ENCODE measurements around the gene LRP2BP.
"Not testable (repeated sequence)": the region's sequence is repeated elsewhere in the genome, so short reads cannot be mapped to it uniquely, and the experiment has no call there.

Gene LRP2BP

DNA sequence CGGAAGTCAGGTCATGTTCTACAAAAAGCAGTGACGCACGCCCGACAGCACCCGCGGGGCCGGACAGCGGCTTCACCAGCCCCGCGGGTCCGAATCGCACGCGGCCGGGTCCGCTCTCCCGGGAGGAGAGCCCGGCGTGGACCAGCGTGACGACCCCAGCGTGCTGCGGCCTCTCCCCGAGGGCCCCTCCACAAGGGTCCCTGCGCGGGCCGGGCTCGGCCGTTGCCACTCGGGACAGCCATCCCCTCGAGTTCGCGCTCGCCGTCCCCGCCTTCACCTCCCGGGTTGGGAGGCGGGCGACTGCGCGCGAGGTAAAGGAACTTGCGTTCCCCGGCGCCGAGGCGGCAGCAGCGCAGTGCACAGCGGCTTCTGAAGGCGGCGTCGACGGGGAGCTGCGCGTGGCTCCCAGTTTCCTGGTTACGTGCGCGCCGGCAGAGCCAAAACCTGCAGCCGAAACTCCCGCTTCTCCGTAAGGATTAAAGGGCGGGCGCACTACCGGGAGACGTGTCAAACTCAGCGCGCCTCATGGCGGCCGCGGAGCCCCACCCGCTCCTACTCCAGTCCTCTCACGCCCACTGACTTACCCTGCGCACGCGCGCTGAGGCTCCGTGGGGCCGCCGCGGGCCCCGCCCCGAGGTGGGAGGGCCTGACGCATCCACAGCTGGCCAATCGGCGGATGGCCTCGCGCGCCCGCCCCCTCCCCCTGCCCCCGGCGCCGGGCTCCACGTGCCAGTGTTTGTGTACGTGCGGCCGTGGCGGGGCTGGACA lies 416 bp upstream of the LRP2BP start:
- peak; percentile 96 for DNase-seq (ENCODE audit: low spot score)

DNA sequence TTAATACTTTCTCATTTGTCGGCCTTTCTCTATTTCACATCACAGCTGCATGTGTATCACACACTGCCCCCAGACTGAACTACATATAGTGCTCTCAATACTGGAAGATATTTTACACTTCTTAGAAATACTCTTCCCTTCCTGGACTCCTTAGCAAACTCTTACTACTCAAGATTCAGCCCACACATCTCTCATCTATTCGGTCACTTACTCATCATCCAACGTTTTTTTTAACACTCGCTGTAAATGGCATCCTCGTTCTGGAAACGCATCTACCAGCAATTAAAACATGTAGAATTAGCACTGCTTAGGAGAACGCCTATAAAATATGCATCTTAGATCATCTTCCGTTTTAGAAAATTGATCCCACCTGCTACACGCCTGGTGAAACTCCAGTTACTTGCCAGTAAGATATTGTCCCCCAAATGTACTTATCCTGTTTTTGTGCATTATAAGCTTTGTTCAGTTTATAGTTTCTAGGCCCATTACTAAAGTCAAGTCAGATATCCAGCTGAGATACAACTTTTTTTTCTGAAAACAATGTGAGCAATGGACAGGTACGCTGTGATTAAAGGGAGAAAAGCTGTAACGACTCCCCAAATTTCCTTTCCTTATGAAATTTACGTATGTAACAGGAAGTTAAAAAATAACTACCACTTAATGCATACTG lies 1.0 kb downstream of the LRP2BP start:
- peak; percentile 84 for DNase-seq (ENCODE audit: low spot score)

DNA sequence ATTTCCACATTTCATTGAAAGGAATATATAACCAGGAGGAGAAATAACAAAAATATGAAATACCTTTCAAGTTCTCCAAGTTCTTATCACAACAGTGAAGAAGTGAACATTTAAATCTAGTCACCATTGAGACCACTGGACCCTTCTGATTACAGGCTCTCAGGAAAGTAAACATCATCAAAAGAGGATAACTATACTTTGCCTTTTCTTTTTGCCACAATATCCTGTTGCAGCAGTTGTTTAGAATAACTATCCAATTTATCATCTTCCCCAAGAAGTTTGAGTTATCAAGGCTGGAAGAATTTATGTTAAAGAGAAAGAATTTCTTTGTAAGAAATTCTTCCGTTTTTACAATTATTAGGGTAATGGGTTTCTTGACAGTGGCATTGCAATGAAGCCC lies 3.6 kb downstream of the LRP2BP start:
- no peak for DNase-seq (ENCODE audit: low spot score)

DNA sequence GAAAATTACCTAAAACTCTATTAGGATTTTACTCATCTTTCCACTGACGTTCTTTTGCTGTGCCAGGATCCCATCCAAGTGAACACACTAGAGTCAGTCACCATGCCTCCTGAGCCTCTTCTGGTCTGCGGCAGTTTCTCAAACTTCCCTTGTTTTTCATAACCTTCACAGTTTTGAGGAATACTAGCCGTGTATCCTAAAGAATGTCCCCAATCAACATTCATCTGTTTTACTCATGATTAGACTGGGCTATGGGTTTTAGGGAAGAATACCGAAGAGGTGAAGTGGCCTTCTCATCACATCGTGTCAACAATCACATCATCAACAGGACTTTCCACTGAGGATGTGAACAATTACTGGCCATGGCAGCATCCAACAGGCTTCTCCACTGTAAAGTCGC lies 4.8 kb downstream of the LRP2BP start:
- DNase-seq (ENCODE audit: low spot score), result no peak

DNA sequence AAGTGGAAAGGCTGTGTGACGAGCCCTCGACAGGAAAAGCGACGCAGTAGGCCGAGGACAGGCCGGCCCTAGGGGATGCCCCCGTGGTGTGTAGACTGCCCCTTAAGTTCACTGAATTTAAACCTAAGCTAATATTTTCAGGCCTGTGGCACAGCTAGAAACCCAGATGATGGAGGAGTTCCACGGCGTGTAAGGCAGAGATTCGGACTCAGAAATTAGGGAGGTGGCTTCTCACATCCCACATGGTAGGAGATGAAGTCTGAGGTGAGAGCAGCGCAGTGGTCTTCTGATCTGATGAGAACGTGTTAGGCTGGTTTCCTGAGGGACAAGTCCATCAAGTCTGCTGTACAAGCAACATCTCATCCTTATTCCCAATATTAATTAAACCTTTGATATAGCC lies 7.8 kb downstream of the LRP2BP start:
- no peak for DNase-seq (ENCODE audit: low spot score)

DNA sequence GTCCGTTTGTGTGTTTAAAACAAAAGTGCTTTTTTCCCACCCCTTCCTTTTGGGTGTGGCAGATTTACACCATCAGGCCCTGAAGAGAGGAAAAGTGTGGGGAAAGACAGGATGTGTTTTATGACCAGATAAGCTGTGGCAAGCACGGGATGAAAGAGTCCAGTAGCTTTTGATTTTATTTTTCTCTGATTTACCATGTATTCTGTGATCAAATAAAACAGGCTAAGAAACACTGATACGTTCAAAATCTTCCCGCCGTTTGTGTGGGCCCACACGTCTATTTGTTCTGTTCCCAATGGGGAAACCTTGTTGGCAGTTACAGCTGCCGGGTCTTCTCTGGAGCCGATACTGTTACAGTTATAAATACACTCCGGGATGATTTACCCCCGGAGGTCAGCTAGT lies 10.8 kb downstream of the LRP2BP start:
- DNase-seq (ENCODE audit: low spot score), result no peak

DNA sequence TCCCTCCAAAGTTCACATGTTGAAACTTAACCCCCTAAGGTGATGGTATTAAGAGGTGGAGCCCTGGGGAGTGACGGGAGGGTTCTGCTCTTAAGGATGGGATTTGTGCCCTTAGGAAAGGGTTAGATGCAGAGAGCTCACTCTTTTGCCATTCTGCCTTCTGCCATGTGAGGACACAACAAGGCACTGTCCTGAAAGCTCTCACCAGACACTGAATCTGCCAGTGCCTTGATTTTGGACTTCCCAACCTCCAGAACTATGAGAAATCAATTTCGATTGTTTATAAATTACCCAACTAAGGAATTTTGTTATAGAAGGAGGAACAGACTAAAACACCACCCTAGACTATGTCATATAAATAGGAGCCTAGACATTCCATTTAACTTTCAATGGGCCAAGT lies 11.7 kb downstream of the LRP2BP start:
- no peak for DNase-seq (ENCODE audit: low spot score)

DNA sequence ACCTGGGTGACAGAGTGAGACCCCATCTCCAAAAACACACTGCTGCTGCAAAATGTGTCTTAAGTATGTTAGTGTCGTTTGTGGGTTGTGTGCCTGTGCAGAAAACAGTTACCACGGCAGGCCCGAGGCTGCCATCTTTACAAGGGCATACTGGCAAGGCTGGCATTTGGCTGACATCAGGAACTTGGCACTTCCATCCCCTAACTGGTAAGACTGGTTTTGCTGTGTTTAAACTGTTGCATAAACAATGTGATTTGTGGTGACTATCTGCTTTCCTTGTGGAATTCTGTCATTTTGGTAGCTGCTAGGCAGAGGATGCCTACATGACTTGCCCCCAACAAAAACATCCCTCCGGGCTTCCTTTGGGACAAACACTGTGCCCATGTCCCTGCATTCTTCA lies 12.3 kb downstream of the LRP2BP start:
- DNase-seq (ENCODE audit: low spot score), result no peak

DNA sequence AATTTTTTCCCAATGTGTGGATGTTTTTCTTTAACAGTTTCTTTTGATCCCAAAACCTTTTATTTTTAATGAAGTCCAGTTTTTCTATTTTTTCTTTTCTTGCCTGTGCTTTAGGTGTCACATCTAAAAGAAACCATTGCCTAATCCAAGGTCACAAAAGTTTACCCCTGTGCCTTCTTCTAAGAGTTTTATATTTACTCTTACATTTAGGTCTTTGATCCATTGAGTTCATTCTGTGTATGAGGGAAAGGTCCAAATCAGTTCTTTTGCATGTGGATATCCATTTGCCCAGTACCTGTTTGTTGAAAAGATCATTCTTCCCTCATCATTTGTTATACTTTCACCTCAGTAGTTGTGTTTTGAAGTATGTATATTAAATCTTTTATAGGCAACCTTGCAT lies 13.0 kb downstream of the LRP2BP start:
- DNase-seq (ENCODE audit: low spot score), result no peak

DNA sequence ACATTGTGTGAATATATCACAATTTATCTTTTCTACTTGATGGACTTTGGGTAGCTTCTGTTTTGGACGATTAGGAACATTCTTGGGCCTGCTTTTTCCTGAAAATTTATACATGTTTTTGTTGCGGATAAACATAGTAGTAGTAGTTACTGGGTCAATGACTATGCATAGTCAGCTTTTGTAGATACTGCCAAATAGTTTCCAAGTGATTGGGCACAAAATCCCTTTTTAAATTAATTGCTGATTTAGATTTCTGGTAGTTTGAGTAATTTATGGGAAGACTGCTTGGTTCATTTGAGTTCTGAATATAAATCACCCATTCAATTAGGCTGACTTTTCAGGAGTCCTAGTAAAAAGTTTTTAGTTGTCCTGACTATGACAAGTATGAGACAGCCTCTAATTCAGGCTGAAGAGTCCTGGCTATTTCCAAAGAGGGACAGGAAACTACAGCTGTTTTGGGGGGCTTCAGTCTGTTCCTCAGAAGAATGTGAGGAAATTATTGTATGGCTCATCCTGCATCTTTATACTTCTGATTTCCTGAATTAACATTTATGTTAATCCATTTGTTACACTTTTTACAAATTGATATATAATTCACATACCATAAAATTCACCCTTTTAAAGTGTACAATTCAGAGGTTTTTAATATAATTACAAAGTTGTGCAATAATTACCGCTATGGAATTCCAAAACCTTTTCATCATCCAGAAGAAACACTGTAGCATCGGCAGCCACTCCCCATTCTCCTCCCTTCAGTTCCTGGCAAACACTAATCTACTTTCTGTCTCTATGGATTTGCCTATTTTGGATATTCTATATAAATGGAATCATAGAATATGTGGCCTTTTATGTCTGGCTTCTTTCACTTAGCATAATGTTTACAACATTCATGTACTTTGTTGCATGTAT lies 14.2 kb downstream of the LRP2BP start:
- DNase-seq (ENCODE audit: low spot score), result no peak

DNA sequence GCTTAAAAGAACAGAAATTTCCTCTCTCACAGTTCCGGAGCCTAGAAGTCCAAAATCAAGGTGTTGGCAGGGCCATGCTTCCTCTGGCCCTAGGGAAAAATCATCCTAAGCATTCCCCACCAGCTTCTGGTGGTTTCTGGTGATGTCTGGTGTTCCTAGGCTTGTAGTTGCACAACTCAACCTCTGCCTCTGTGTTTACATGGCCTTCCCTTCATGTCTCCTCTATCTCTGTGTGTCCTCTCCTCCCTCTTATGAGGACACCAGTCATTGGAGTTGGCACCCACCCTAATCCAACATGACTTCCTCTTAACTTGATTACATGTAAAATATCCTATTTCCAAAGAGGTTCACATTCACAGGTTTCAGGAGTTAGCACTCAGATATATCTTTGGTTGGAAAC lies 15.4 kb downstream of the LRP2BP start:
- DNase-seq (ENCODE audit: low spot score), result no peak

DNA sequence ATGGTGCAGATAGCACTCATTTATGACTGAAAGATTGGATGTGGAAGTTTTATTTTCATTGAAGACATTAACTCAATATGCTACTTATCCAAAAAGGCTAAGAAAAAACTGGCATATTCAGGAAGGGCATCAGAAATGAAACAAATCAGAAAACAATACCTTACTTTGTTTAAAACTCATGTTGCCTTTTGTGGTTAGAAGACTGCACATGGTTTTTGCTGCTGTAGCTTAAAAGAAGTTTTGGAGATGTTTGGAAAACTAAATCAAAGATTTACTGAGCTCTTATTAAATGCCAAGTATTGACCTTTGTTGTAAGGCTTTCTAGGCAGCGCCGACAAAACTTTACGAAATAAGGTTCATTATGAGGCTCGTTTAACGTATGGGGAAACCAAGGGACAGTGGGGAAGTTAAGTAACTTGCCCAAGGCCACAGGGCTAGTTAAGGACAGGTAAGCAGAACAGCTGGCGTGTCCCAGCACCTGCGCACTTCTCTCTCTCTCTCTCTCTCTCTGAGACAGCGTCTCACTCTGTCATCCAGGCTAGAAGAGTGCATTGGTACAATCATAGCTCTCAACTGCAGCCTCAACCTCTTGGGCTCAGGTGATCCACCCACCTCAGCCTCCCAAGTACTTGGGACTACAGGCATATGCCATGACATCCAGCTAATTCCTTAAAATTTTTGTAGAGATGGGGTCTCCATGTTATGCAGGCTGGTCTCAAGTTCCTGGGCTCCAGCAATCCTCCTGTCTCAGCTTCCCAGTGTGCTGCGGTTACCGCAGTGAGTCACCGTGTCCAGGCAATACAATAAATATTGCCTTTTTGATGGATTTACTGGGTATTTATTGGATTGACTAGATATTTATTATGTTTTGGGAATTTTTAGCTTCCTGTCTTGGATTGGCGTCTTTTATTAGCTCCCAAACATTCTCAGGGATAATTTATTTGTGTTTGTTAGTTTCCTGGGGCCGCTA lies 16.1 kb downstream of the LRP2BP start:
- no peak for DNase-seq (ENCODE audit: low spot score)

DNA sequence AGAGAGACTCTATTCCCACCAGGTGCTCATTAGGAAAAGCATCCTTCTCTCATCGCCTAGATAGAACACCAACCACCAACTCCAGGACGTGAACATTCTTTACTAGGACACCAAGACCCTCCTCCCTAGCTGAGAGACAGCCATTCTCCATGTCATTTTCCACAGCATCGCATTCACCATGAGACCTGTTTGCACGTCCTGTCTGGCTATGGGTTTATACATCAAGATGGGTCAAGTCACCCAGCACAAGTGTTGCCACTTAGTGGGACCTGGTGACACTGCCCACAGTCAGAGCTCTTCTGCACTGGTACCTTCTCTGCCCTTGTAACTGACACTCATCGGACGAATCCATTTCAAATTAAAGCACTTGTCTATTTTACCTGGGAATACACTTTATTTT lies 17.5 kb downstream of the LRP2BP start:
- DNase-seq (ENCODE audit: low spot score), result no peak

DNA sequence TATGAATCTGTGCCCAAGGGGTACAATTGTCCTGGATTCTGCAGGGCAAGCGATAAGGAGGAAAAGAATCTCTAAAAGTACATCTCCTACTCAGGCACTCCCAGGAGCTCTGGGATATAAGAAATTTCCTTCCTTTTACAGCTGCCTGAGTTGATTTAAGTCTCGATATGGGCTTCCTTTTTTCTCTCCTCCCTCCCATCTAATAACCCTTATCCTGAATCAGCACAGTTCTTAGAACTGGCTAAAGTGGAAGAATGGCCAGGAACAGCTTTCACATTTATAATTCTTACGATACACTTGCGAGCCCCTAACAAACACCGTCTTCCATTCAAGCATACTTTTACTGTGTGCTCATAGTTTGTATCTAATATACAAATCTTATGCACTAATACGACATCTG lies 21.2 kb downstream of the LRP2BP start:
- no peak for DNase-seq (ENCODE audit: low spot score)

DNA sequence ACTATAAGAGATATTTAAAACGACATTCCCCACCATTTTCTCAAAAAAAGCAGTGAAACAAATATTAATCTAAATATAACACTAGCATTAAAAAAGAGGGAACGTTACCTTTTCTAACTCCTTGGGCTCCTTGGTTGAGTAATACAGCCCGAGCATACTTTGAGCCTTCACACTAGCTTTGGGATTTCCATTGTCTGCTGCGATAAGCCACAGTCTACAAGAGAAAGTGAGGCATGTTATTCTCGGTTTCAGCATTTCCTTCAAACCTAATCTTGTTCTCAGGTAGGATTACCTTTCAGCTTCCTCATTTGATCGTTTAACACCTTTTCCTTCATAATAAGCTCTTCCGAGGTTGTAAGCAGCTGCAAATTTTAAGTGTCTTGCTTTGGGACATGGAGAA lies 21.7 kb downstream of the LRP2BP start:
- no peak for DNase-seq (ENCODE audit: low spot score)

DNA sequence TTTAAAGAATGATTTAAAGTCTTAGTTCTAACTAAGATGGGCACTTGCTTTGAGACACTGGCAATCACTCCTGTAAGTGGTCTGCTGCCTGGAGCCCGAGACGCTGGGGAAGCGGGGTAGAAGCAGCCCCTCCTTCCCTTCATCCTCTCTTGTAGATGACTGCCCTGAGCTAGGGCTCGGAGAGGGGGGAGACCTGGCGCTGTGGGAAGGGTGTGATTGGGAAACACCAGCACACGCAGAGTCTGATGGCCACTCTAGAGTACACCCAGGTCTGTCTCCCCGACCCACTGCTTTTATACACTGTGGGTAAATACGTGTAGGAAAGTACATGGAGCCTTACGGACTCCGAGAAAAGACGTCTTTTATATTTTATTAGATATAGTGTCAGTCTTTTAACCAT lies 24.0 kb downstream of the LRP2BP start:
- DNase-seq (ENCODE audit: low spot score), result no peak

DNA sequence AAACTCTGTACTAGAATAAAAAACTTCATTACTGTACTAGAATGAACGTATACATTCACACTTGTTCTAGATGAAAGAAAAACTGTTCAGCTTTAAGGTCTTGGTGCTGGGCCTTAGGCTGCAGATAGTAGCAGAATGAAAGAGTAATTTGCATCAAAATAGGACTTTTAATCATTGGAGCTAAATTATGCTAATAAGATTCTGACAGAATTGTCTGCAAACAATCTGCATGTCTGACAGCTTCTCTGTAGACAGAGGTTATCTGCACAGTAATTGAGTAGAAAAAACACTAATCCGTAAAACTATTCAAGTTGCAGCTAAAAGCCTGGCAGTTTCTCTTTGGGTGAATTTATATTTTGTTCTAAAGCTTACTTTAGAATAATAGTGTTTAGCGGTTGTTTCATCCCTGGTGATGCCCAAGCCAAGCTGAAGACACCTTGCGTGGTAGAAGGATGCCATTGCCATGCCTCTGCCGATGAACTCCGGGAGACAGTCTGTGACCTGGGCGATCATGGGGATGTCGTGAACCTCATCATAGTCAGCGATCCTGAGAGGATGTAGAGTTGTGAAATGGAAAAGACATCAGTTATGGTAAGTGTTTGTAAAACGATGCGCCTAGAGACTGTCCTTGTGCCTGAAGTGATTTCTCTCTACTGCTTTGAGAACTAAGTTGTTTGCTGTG lies 25.3 kb downstream of the LRP2BP start:
- no peak for DNase-seq (ENCODE audit: low spot score)

DNA sequence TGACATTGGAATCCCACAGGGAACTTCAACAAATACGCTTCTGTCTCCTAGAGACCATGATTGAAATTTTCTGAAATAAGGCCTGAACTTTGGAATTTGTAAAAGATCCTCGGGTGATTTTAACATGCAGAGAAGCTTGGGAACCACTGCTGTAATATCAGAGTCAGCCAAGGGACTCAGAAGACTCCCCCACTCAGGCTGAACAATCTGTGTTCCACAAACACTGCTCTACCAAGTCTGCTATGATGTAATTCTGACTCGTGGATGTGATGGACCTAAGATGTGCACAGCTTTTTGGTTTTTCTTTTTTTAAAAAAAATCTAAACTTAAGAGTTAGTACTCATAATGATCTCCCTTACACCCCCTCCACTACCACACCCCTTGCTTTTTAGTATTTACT lies 26.0 kb downstream of the LRP2BP start:
- no peak for DNase-seq (ENCODE audit: low spot score)

DNA sequence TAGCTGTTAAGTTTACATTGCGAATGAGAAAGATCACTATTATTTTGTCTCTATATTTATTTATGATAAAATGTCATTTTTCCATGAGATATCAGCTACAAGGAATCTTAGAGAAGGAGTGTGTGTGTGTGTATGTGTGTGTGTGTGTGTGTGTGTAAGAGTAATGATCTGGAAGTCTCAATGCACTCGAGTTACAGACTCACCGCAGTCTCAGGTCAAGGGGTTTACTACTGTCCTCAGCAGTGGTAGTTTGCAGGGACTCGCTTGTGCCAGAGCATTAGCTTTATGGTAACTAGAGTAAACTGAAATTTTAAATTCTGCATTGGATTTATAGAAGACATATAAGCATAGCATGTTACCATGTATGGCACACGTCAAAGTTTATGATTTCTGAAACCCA lies 30.8 kb downstream of the LRP2BP start:
- DNase-seq (ENCODE audit: low spot score), result no peak

DNA sequence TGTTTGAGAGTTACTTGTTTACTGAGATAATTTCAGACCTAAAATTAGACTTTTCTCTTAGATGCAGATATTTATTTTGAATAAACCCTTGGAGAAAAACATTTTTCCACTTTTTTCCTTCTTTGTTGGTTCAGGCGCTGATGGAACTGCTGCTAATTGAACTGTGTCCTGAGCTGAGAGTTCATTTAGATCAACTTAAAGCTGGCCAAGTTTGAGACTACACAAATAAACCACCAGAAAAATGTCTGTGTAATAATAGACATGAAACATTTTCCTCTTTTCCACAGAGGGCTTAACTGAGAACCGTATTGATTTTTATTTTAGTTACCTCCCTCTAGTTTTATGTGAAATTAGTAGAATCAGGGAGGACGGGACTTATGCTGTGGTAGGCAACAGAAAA lies 32.5 kb downstream of the LRP2BP start:
- DNase-seq (ENCODE audit: low spot score), result no peak

DNA sequence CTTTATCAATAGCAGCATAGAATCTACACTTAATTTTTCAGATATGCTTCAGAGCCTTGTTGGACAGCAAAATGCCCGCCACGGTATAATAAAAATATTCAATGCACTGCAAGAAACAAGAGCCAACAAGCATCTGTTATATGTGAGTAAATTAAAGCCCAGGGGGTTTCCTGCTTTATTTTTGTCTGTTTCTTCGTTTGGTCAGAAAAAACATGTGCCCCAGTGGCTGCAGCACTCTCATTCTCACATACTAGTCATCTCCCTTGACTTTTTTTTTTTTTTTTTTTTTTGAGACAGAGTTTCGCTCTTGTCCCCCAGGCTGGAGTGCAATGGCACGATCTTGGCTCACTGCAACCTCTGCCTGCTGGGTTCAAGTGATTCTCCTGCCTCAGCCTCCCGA lies 33.2 kb downstream of the LRP2BP start:
- not testable (repeated sequence) for DNase-seq (ENCODE audit: low spot score)
